Left forelimb (tissue), 1 donor: ENCODE results near the gene SNUPN.
"Not testable (repeated sequence)": the region's sequence is repeated elsewhere in the genome, so short reads cannot be mapped to it uniquely, and the experiment has no call there.

Source experiments
- DNase-seq: peaks from one replicate; pipeline ENCODE4 v3.0.0-alpha.2; 2018; ENCODE audit warnings: low spot score

SNUPN gene

GRCh38 chr15:75583701-75584100 lies 41.8 kb downstream of the SNUPN start:
- DNase-seq, result no peak

- DNase-seq, result not testable (repeated sequence)
These were observed 42.6 kb downstream of the SNUPN start for GRCh38 chr15:75582943-75583342.

- peak; percentile 88 for DNase-seq
These were observed 46.3 kb downstream of the SNUPN start, which contains the start of gene PTPN9 for GRCh38 chr15:75578948-75579920. PTPN9 (minus strand) TSS chr15:75579315; CDS start chr15:75578776, 539 bp downstream.

- no peak for DNase-seq
These were observed 47.2 kb downstream of the SNUPN start for GRCh38 chr15:75578173-75578947.

GRCh38 chr15:75577401-75578172 lies 47.9 kb downstream of the SNUPN start:
- no peak for DNase-seq

GRCh38 chr15:75573648-75574384 lies 51.7 kb downstream of the SNUPN start:
- no peak for DNase-seq

- DNase-seq, result no peak
These were observed 55.2 kb downstream of the SNUPN start for GRCh38 chr15:75570126-75570845.

- no peak for DNase-seq
These were observed 60.2 kb downstream of the SNUPN start for GRCh38 chr15:75565062-75565970.

- DNase-seq, result no peak
These were observed 63.6 kb downstream of the SNUPN start for GRCh38 chr15:75561888-75562287.

- DNase-seq, result not testable (repeated sequence)
These were observed 66.2 kb downstream of the SNUPN start for GRCh38 chr15:75559360-75559759.

GRCh38 chr15:75558955-75559354 lies 66.6 kb downstream of the SNUPN start:
- DNase-seq, result not testable (repeated sequence)

GRCh38 chr15:75554717-75555116 lies 70.8 kb downstream of the SNUPN start:
- no peak for DNase-seq

- no peak for DNase-seq
These were observed 71.9 kb downstream of the SNUPN start for GRCh38 chr15:75553659-75554058.

- no peak for DNase-seq
These were observed 74.4 kb downstream of the SNUPN start for GRCh38 chr15:75551091-75551490.
